ENCODE data around the gene MFSD12.
"Not testable (repeated sequence)": the region's sequence is repeated elsewhere in the genome, so short reads cannot be mapped to it uniquely, and the experiment has no call there.

Gene MFSD12

GRCh38 chr19:3521104-3521445, 36.3 kb downstream of the MFSD12 start:
- DNase-seq, result no peak

GRCh38 chr19:3520166-3521103, 37.0 kb downstream of the MFSD12 start:
- no peak for DNase-seq

- DNase-seq, result no peak
These were observed 38.3 kb downstream of the MFSD12 start for GRCh38 chr19:3519126-3519525.

GRCh38 chr19:3518659-3519058, 38.7 kb downstream of the MFSD12 start:
- DNase-seq, result no peak

- no peak for DNase-seq
These were observed 39.1 kb downstream of the MFSD12 start for GRCh38 chr19:3518255-3518654.

GRCh38 chr19:3517638-3518037, 39.7 kb downstream of the MFSD12 start:
- DNase-seq, result no peak

GRCh38 chr19:3516675-3517207, 40.6 kb downstream of the MFSD12 start:
- peak; percentile 88 to 97 for DNase-seq

- DNase-seq, result peak in 1 of 2 experiments; percentile 9
These were observed 41.4 kb downstream of the MFSD12 start for GRCh38 chr19:3515891-3516422.

GRCh38 chr19:3514930-3515329, 42.5 kb downstream of the MFSD12 start:
- no peak for DNase-seq

- DNase-seq, result no peak
These were observed 43.9 kb downstream of the MFSD12 start for GRCh38 chr19:3513229-3514140.

- DNase-seq, result no peak
These were observed 44.7 kb downstream of the MFSD12 start for GRCh38 chr19:3512562-3513228.

GRCh38 chr19:3511506-3512251, 45.7 kb downstream of the MFSD12 start:
- DNase-seq, result no peak

- no peak for DNase-seq
These were observed 46.7 kb downstream of the MFSD12 start for GRCh38 chr19:3510727-3511126.

- DNase-seq, result no peak
These were observed 47.8 kb downstream of the MFSD12 start for GRCh38 chr19:3509566-3509989.

GRCh38 chr19:3508771-3509535, 48.4 kb downstream of the MFSD12 start:
- DNase-seq, result no peak

- DNase-seq, result not testable (repeated sequence)
These were observed 49.2 kb downstream of the MFSD12 start for GRCh38 chr19:3508121-3508661.

- peak in 1 of 2 experiments; percentile 17 for DNase-seq
These were observed 49.8 kb downstream of the MFSD12 start for GRCh38 chr19:3507371-3508120.

- DNase-seq, result no peak
These were observed 50.7 kb downstream of the MFSD12 start for GRCh38 chr19:3506384-3507340.

Measured in NCI-H2081 (cell line).